ENCODE measurements around the gene CASP6. TPM values are rescaled to one million over a fixed set of nuclear protein-coding genes. Genes with fewer than 3 reads are reported as not detected.

The CASP6 gene
- total and polyA plus RNA-seq, 8 donors, result 2.3 to 68.9 (median 25.9) TPM

DNA sequence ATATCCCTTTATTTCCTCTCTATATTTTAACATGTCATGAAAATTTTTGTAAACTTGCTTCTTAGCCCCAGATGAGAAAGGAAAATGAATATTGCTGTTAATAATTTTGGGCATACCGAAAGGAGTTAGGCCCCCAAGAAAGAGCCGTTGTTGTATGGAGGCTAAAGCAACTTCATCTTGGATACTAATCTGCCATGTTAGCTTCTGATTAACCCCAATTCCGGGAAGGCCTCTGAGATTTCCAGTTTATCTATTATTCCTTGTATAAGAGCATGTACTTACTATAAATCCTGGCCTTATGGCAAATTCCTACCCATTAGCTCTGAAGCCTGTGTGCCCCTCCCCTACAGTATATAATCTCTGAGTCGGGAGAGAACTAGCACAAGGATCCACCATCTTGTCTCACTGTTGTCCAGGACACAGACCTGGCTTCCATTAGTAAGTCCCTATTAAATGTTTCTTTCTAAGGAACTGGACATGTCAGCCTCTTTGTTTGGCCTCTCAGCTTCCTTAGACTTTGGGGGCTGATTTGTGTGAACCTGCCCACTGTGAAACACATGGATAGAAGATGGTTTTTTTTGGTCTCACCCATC lies 47.5 kb upstream of the CASP6 start:
- no peaks in the 10 kb centered on the region for H3K4me1 ChIP-seq
- no peak overlapping the region for H3K27ac ChIP-seq
- TF ChIP-seq, protein P1, sequence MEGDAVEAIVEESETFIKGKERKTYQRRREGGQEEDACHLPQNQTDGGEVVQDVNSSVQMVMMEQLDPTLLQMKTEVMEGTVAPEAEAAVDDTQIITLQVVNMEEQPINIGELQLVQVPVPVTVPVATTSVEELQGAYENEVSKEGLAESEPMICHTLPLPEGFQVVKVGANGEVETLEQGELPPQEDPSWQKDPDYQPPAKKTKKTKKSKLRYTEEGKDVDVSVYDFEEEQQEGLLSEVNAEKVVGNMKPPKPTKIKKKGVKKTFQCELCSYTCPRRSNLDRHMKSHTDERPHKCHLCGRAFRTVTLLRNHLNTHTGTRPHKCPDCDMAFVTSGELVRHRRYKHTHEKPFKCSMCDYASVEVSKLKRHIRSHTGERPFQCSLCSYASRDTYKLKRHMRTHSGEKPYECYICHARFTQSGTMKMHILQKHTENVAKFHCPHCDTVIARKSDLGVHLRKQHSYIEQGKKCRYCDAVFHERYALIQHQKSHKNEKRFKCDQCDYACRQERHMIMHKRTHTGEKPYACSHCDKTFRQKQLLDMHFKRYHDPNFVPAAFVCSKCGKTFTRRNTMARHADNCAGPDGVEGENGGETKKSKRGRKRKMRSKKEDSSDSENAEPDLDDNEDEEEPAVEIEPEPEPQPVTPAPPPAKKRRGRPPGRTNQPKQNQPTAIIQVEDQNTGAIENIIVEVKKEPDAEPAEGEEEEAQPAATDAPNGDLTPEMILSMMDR (IDR thresholded peaks at IDR 0.05), result no peak
- TF ChIP-seq EP300 (IDR thresholded peaks at IDR 0.05) (no peak), POLR2AphosphoS5 (IDR thresholded peaks at IDR 0.05) (no peak), POLR2A (IDR thresholded peaks at IDR 0.05) (no peak)
- no peak overlapping the region for H3K4me3 ChIP-seq
- 87 to 93% (median 91%) methylated on average over 4 of the region's 4 CpGs for WGBS, 5 donors
- H3K27me3 ChIP-seq, result peaks cover 0 to 3% (median 0%) of the 10 kb centered on the region in 3 donors
- no peak for DNase-seq
- H3K36me3 ChIP-seq, result no peaks in the 10 kb centered on the region
- H3K9me3 ChIP-seq, result no peaks in the 10 kb centered on the region
- intact Hi-C loops (cut with DNase I; ENCODE audit: low total_unique reads), result no loop called here

DNA sequence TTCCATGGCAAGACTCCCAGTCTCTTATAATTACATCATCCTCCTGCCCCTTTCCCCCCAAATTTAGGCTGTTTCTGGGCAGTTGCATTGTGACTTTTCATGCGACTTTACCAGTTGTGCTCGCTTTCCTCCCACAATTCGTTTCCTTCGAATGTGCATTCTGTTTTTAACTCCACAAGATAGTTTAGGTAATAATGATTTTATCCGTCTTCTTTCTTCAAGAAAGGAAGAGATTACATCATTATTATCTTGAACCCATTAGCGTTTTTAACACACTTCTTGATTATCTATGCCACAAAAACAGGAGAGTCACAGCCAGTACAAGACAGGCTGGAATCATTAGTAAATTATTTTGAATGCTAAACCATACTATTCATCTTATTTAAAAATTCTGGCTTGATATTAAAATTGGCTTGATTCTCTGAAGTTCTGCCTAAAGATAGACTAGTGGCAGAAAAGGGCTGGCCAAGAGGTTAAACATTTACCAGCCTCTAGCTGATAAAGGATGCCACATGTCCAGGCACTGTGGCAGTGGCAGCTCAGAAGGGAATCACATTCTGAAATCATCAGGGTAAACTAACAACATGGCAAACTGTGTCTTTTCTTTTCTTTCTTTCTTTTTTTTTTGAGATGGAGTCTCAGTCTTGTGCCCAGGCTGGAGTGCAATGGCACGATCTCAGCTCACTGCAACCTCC lies 46.3 kb upstream of the CASP6 start:
- Histone ChIP-seq H3K4me3 (no peak overlapping the region), H3K9me3 (no peaks in the 10 kb centered on the region), H3K27ac (no peak overlapping the region), H3K36me3 (no peaks in the 10 kb centered on the region), H3K27me3 (peaks cover 0 to 3% (median 0%) of the 10 kb centered on the region in 3 donors), H3K4me1 (no peaks in the 10 kb centered on the region)
- WGBS, 5 donors, result 77 to 87% (median 79%) methylated on average over 7 of the region's 7 CpGs
- TF ChIP-seq EP300 (IDR thresholded peaks at IDR 0.05) (no peak), POLR2AphosphoS5 (IDR thresholded peaks at IDR 0.05) (no peak), POLR2A (IDR thresholded peaks at IDR 0.05) (no peak)
- TF ChIP-seq, protein P1 (IDR thresholded peaks at IDR 0.05), result no peak
- no peak for DNase-seq
- intact Hi-C loops (cut with DNase I; ENCODE audit: low total_unique reads), result no loop called here

DNA sequence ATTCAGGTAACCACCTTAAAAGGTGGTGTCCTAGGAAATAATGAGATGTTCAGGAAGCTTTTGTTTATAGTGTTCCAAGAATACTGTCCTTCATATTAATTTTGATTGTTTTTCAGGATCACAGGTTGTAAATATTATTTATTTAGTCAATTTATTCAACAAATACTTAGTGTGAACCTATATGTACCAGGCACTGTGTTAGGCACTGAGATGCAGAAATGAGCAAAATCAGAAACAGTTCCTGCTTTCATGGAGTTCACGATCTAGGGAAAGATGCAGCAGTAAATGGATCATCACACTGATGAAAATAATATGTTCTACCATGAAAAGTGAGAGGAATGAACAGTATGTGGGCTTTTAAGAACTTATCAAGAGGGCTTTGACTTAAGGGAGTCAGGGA lies 44.9 kb upstream of the CASP6 start:
- intact Hi-C loops (cut with DNase I; ENCODE audit: low total_unique reads), result no loop called here
- no peak overlapping the region for H3K27ac ChIP-seq
- no peaks in the 10 kb centered on the region for H3K36me3 ChIP-seq
- TF ChIP-seq POLR2AphosphoS5 (IDR thresholded peaks at IDR 0.05) (no peak), POLR2A (IDR thresholded peaks at IDR 0.05) (no peak), EP300 (IDR thresholded peaks at IDR 0.05) (no peak)
- TF ChIP-seq, protein P1 (IDR thresholded peaks at IDR 0.05), result no peak
- H3K4me1 ChIP-seq, result no peaks in the 10 kb centered on the region
- no peak for DNase-seq
- peaks cover 0 to 3% (median 0%) of the 10 kb centered on the region in 3 donors for H3K27me3 ChIP-seq
- WGBS, 5 donors, result 84 to 96% (median 93%) methylated on average over 1 of the region's 1 CpG
- no peak overlapping the region for H3K4me3 ChIP-seq
- H3K9me3 ChIP-seq, result no peaks in the 10 kb centered on the region

DNA sequence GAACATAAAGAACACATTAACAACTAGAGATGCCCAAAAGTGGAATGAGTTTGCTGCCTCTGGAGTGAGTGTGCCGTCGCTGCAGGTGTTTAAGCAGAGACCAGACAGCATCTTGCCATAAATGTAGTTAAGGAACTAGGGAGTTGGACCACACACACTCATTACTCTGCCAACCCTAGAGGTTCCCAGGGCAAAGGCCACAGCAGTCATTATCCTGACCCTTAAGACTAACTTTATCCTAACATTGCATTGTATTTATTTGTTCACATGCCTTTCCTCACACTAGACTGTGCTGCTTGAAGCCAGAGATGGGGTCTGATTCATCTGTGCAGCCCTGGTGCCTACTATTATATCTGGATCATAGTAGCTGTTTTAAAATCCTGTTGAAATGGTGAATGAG lies 43.5 kb upstream of the CASP6 start:
- no peak overlapping the region for H3K27ac ChIP-seq
- WGBS, 5 donors, result 70 to 90% (median 86%) methylated on average over 2 of the region's 2 CpGs
- no peaks in the 10 kb centered on the region for H3K9me3 ChIP-seq
- no peaks in the 10 kb centered on the region for H3K36me3 ChIP-seq
- H3K4me1 ChIP-seq, result no peaks in the 10 kb centered on the region
- H3K4me3 ChIP-seq, result no peak overlapping the region
- intact Hi-C loops (cut with DNase I; ENCODE audit: low total_unique reads), result no loop called here
- TF ChIP-seq POLR2AphosphoS5 (IDR thresholded peaks at IDR 0.05), result no peak
- TF ChIP-seq, protein P1 (IDR thresholded peaks at IDR 0.05), result no peak
- no peak for TF ChIP-seq POLR2A (IDR thresholded peaks at IDR 0.05)
- no peak for TF ChIP-seq EP300 (IDR thresholded peaks at IDR 0.05)
- peaks cover 0 to 3% (median 0%) of the 10 kb centered on the region in 3 donors for H3K27me3 ChIP-seq
- no peak for DNase-seq
